HepG2 (cell line): ENCODE data around the gene FAM181A. TPM values are rescaled to one million over a fixed set of nuclear protein-coding genes. Genes with fewer than 3 reads are reported as not detected.

Source experiments
- ARHGAP35 ChIP-seq: sonication (generic); formaldehyde crosslinking; IDR thresholded peaks from 2 replicates; pipeline ENCODE4 v1.9.0; 2022; ENCODE audit warnings: mild to moderate bottlenecking, inconsistent platforms, moderate library complexity, missing genetic modification reagents, borderline replicate concordance
- ASH2L ChIP-seq: fragments of 300-600, 200-600 bp; sonication (generic); IDR thresholded peaks from 2 replicates; pipeline ENCODE4 v1.7.0; 2017; ENCODE audit warnings: low read depth, mild to moderate bottlenecking, moderate library complexity, mixed read lengths, low read length; ENCODE audit not compliant: insufficient read length
- CBFB ChIP-seq: sonication (generic); formaldehyde crosslinking; IDR thresholded peaks from 2 replicates; pipeline ENCODE4 v1.4.0; 2020; ENCODE audit warnings: missing genetic modification reagents
- CENPT ChIP-seq: sonication (generic); formaldehyde crosslinking; IDR thresholded peaks from 2 replicates; pipeline ENCODE4 v1.8.0; 2022; ENCODE audit warnings: low read depth, mild to moderate bottlenecking, moderate library complexity, missing genetic modification reagents
- EED ChIP-seq: sonication (generic); formaldehyde crosslinking; IDR thresholded peaks from 2 replicates; pipeline ENCODE4 v1.5.0; 2020; ENCODE audit warnings: mild to moderate bottlenecking, missing genetic modification reagents
- EHMT2 ChIP-seq: fragments of 200-600 bp; sonication (generic); IDR thresholded peaks from 2 replicates; pipeline ENCODE4 v1.7.0; 2017; ENCODE audit warnings: antibody characterized with exemption, low read depth, low read length, borderline replicate concordance
- JUNB ChIP-seq: sonication (generic); formaldehyde crosslinking; IDR thresholded peaks from 2 replicates; pipeline ENCODE4 v1.8.0; 2022; ENCODE audit warnings: missing genetic modification reagents, mild to moderate bottlenecking, borderline replicate concordance
- KDM5B ChIP-seq: sonication (generic); formaldehyde crosslinking; IDR thresholded peaks from 2 replicates; pipeline ENCODE4 v1.4.0; 2020; ENCODE audit warnings: missing genetic modification reagents, mild to moderate bottlenecking, borderline replicate concordance
- KLF6 ChIP-seq: IDR thresholded peaks from 2 replicates; pipeline ENCODE4 v1.8.0; 2016; ENCODE audit warnings: missing biosample characterization, missing genetic modification reagents
- MAFK ChIP-seq, 2 experiments: IDR thresholded peaks in 1 of 2; conservative IDR thresholded peaks in 1 of 2; 2 replicates each; pipeline ENCODE4 v1.6.1; 2011; ENCODE audit warnings: improper control_type of control experiment in 2 of 2, low read length in 2 of 2
- MXI1 ChIP-seq: IDR thresholded peaks from 3 replicates; pipeline ENCODE4 v1.6.1; 2012; ENCODE audit warnings: low read depth, low read length, inconsistent platforms, borderline replicate concordance
- PRDM4 ChIP-seq: sonication (generic); formaldehyde crosslinking; IDR thresholded peaks from 2 replicates; pipeline ENCODE4 v1.9.0; 2021; ENCODE audit warnings: missing genetic modification reagents, borderline replicate concordance
- SP1 ChIP-seq, 2 experiments: fragments of 450-650 bp in 1 of 2; sonication (generic) in 1 of 2; formaldehyde crosslinking in 1 of 2; IDR thresholded peaks; 2 replicates each; pipeline versions ENCODE4 v1.4.0 to v1.6.1; 2016 to 2020; ENCODE audit warnings: missing genetic modification reagents in 1 of 2
- SPEN ChIP-seq: sonication (generic); formaldehyde crosslinking; IDR thresholded peaks from 2 replicates; pipeline ENCODE4 v1.5.1; 2020; ENCODE audit warnings: low read depth, mild to moderate bottlenecking, missing genetic modification reagents
- ZBTB21 ChIP-seq: sonication (generic); formaldehyde crosslinking; IDR thresholded peaks from 2 replicates; pipeline ENCODE4 v1.4.0; 2020; ENCODE audit warnings: missing genetic modification reagents
- ZMAT3 ChIP-seq: sonication (generic); formaldehyde crosslinking; conservative IDR thresholded peaks from 2 replicates; pipeline ENCODE4 v1.7.0; 2021; ENCODE audit warnings: missing genetic modification reagents
- ZNF24 ChIP-seq: fragments of 450-650 bp; IDR thresholded peaks from 2 replicates; pipeline ENCODE4 v1.6.1; 2017; ENCODE audit warnings: antibody characterized with exemption, mild to moderate bottlenecking
- ZNF512B ChIP-seq: sonication (generic); formaldehyde crosslinking; IDR thresholded peaks from 2 replicates; pipeline ENCODE4 v1.5.1; 2020; ENCODE audit warnings: missing genetic modification reagents, mild to moderate bottlenecking, borderline replicate concordance
- ZNF543 ChIP-seq: sonication (generic); formaldehyde crosslinking; IDR thresholded peaks from 2 replicates; pipeline ENCODE4 v1.4.0; 2020; ENCODE audit warnings: mild to moderate bottlenecking, missing genetic modification reagents
- ZNF737 ChIP-seq: sonication (generic); formaldehyde crosslinking; IDR thresholded peaks from 2 replicates; pipeline ENCODE4 v1.5.0; 2020; ENCODE audit warnings: missing genetic modification reagents, mild to moderate bottlenecking, borderline replicate concordance
- polyA plus RNA-seq, 8 experiments: library from polyadenylated mRNA; depleted of rRNA in 3 of 8; stranded (reverse) in 7 of 8; unstranded in 1 of 8; fragments of >200 nt; fragmentation: Illumina TruSeq in 4 of 8; extraction: Trizol in 4 of 8; gene quantifications; 2 replicates each; pipeline versions ENCODE4 v1.2.1 to v1.2.3, GENCODE V29; 2011 to 2016; ENCODE audit warnings: low read depth in 4 of 8, missing spikeins in 1 of 8, mixed read lengths in 1 of 8; ENCODE audit not compliant: insufficient read depth in 1 of 8
- total RNA-seq, 5 experiments: library from RNA; depleted of rRNA; stranded (reverse); fragments of >200 nt; fragmentation: Illumina TruSeq; extraction: Trizol; gene quantifications; 2 replicates each; pipeline ENCODE4 v1.2.3, GENCODE V29; 2016; ENCODE audit warnings: low read depth in 1 of 5
- TF ChIP-seq, protein P1 (sequence below): sonication (generic); formaldehyde crosslinking; IDR thresholded peaks from 2 replicates; pipeline ENCODE4 v1.4.0; 2020; ENCODE audit warnings: missing genetic modification reagents; ENCODE audit errors: not compliant biosample characterization
- TF ChIP-seq, protein P2 (sequence below): IDR thresholded peaks from 2 replicates; pipeline ENCODE4 v1.6.1; 2016; ENCODE audit warnings: low read depth, borderline replicate concordance

The FAM181A gene
- total and polyA plus RNA-seq, 2 of the 13 experiments (the other 11 are each of a cell fraction or from before 2014, with no cell fraction given), result 1.1 to 1.5 TPM

DNA sequence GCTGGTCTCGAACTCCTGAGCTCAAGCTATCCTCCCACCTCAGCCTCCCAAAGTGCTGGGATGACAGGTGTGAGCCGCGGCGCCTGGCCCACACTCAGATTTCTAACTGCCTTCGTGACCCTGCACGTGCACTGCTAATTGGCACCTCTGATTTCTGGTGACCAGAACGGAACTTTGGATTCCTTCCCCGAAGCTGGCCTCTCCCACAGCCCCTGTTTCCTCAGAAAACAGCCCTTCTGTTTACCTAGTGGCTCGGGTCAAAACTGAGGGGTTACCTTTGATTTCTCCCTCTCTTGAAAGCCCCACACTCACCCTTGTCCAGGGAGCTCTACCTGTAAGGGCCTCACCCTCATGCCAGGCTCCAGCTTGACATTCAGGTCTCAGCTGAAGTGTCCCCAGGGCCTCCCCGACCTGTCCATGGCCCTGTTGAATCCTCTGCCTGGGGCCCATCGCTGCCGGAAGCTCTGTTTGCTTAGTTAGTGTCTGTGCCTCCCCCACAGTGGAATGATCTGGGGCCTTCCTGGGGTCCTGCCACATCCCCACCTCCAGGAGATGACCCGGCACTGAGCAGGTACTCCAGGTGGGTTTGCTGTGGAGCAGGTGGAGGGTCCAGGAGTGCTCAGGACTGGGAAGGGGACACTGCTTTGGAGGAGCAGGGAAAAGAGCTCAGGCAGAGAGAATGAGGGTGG lies 24.4 kb upstream of the FAM181A start (continued):
- TF ChIP-seq ZNF512B (CRISPR knock-in tag) (0 out of 2 replicates have a peak, but pooled peaks have one; percentile 37), ZNF24 (no peak), JUNB (CRISPR knock-in tag) (no peak), ZBTB21 (no peak), SP1 (IDR thresholded peaks at IDR 0.05) (no peak), SP1 (CRISPR knock-in tag; IDR thresholded peaks at IDR 0.05) (no peak), KDM5B (peak; percentile 64; the same call in 1 of the 2 replicates), SPEN (CRISPR knock-in tag) (peak; percentile 50), ZMAT3 (CRISPR knock-in tag) (no peak; the same call in 1 of the 2 replicates), ZNF737 (CRISPR knock-in tag) (no peak), ASH2L (peak; percentile 47), ARHGAP35 (CRISPR knock-in tag) (no peak), KLF6 (CRISPR knock-in tag) (no peak), CENPT (no peak), EED (peak; percentile 40; the same call in 1 of the 2 replicates), MAFK (conservative IDR thresholded peaks at IDR 0.05 in 1 of 2, IDR thresholded peaks at IDR 0.05 in 1 of 2; ENCODE audit: low read length in 2 of 2) (no peak), CBFB (CRISPR knock-in tag) (peak; percentile 31; the same call in 1 of the 2 replicates), PRDM4 (CRISPR knock-in tag) (no peak), ZNF543 (peak; percentile 23; the same call in 1 of the 2 replicates), MXI1 (no peak), EHMT2 (no peak)
- TF ChIP-seq, protein P1, sequence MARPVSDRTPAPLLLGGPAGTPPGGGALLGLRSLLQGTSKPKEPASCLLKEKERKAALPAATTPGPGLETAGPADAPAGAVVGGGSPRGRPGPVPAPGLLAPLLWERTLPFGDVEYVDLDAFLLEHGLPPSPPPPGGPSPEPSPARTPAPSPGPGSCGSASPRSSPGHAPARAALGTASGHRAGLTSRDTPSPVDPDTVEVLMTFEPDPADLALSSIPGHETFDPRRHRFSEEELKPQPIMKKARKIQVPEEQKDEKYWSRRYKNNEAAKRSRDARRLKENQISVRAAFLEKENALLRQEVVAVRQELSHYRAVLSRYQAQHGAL (CRISPR knock-in tag), result no peak
- TF ChIP-seq, protein P2, sequence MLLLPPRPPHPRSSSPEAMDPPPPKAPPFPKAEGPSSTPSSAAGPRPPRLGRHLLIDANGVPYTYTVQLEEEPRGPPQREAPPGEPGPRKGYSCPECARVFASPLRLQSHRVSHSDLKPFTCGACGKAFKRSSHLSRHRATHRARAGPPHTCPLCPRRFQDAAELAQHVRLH (CRISPR knock-in tag), result peak; percentile 16; the same call in 1 of the 2 replicates
